Cardiac fibroblast (primary cell): Measurements from ENCODE around the gene TCF12.

Experiments used
- DNase-seq, 2 donors: peaks; one replicate each; pipeline versions ENCODE4 v3.0.0 to v3.0.0-alpha.2; 2010; ENCODE audit warnings: low read depth in 2 of 2
- H3K4me3 ChIP-seq, 2 donors: replicated peaks in 1 of 2; 1 replicate in 1 of 2; 2 replicates in 1 of 2; pipeline ENCODE4 v1.5.1; 2011; ENCODE audit warnings: low read depth in 2 of 2, low read length in 2 of 2, mild to moderate bottlenecking in 2 of 2, moderate library complexity in 1 of 2
- TF ChIP-seq, protein P1 (sequence below): IDR thresholded peaks from one replicate; pipeline ENCODE4 v1.5.1; 2011; ENCODE audit warnings: low read depth, mild to moderate bottlenecking, low read length, inconsistent platforms

TCF12 gene

DNA sequence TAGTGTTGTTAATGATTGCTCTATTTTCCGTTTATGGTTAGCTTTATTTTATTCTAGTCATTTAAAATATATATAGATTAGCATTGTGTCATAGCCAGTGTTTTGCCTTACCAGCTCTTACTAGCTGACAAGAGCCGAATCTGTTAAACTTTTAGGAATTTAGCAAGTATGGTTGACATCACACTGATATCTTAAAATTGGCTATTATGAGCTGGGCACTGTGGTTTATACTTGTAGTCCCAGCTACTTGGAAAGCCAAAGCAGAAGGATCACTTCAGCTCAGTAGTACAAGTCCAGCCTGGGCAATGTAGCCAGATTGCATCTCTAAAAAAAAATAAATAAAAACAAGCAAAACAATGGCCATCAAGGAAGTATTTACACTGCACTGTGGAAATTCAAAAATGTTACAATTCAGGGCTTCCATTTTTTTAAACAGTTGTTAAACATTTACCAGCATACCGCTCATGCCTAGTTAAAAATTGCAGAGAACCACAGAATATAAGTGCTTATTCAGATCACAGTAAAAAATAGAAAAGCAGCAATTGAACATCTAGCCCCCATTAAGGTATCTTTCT, 249.5 kb downstream of the TCF12 start:
- H3K4me3 ChIP-seq = no peak overlapping the region
- TF ChIP-seq, protein P1, sequence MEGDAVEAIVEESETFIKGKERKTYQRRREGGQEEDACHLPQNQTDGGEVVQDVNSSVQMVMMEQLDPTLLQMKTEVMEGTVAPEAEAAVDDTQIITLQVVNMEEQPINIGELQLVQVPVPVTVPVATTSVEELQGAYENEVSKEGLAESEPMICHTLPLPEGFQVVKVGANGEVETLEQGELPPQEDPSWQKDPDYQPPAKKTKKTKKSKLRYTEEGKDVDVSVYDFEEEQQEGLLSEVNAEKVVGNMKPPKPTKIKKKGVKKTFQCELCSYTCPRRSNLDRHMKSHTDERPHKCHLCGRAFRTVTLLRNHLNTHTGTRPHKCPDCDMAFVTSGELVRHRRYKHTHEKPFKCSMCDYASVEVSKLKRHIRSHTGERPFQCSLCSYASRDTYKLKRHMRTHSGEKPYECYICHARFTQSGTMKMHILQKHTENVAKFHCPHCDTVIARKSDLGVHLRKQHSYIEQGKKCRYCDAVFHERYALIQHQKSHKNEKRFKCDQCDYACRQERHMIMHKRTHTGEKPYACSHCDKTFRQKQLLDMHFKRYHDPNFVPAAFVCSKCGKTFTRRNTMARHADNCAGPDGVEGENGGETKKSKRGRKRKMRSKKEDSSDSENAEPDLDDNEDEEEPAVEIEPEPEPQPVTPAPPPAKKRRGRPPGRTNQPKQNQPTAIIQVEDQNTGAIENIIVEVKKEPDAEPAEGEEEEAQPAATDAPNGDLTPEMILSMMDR = no peak
- DNase-seq = peak in 1 of 2 donors; percentile 43

DNA sequence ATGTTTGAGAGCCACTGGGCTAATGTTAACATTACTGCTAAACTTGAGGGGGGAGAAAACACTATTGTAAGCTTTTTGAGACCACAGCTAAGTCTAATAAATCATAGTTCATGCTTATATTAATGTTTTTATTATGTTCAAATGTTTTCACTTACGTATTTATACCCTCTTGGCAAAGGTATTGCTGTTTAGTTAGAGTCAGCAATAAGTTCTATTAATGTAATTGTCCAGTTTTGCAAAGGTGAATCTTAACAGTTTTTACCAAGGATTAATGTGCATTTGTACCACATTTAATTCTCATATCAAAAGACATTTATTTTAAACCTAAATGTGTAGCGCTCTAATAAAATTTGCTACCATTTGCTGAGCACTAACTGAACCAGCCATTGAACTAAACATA, 251.2 kb downstream of the TCF12 start:
- TF ChIP-seq, protein P1 = no peak
- H3K4me3 ChIP-seq = no peak overlapping the region
- no peak for DNase-seq

DNA sequence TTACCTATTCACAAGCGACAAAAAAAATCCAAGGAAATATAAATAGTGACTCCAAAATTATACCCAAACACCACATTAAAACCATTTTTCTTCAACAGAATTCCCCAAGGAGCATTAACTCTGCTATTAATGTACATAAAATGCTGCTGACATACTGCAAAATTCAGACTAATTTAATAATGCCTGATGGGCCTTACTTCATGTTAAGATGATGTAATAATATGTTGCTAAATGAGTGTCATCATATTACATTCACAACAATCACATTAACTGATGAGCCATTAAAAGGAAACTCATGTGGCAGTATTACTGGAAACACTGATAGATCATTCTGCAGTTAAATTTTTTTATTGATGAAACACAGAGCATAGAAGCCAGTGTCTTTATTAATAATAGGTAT, 253.0 kb downstream of the TCF12 start:
- peak in 1 of 2 donors; percentile 44 for DNase-seq
- TF ChIP-seq, protein P1 = no peak
- H3K4me3 ChIP-seq = no peak overlapping the region

DNA sequence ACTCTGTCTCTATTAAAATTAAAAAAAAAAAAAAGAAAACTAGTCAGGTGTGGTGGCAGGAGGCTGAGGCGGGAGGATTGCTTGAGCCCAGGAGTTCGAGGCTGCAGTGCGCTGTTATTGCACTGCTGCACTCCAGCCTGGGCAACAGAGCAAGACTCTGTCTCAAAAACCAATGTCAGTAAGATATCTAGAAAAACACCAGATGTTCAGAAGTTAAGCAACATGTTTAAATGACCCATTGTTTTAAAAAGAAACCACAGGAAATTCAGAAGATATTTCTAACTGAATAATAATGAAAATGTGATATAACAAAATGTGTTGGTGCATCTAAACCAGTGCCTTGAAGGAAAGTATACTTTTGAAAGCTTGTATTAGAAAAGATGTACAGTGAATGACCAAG, 254.5 kb downstream of the TCF12 start:
- peak; percentile 69 to 74 for DNase-seq
- no peak overlapping the region for H3K4me3 ChIP-seq

DNA sequence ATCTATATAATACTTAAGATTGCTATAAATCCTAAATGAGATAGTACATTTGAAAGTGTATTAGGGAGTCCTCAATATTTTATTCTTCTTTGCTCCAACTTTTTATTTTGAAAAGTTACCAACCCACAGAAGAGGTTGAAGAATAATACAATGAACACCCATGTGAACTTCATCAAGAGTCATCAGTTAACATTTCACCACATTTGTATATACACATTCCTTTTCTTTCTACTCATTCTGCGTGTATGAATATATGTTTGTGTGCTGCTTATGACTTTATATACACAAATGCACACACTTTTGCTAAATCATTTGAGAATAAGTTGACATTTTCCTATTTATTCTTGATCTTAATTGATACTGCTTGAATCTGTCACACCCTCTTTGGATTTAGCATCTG, 264.6 kb downstream of the TCF12 start:
- no peak overlapping the region for H3K4me3 ChIP-seq
- DNase-seq = peak in 1 of 2 donors; percentile 62
- TF ChIP-seq, protein P1 = no peak

More for the DNA sequence above, 254.5 kb downstream of the TCF12 start:
- TF ChIP-seq, protein P1 = no peak

DNA sequence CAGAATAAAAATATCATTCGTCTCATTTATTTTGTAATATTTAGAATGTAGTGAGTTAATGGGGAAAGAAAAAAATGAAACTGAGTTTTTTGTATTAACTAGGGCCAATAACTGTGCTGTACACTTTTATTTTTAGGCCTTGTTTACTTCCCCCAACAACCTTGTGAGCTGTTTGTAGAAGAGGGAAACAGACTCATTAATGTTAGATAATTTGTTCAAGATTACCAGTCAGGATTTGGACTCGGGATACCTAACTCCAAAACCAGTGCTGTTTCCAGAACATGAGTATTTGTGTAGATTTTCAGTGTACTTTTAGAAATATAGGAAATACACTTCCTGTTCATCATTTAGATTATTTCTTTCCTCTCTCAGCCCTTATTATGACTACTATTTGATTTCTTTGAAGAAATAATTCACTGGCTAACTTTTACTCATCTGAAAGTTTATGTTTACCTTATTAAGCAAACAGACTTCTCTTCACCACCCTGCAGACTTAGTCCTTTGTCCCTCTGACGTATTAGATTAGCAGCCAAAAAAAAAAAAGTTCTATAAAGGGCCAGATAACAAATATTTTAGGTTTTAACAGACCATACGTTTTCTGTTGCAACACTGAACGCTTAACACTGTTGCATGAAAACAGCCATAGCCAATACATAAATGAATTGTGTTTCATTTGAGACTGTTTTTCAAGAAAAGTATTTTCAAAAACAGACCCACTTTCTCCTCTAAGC, 265.3 kb downstream of the TCF12 start:
- TF ChIP-seq, protein P1 = no peak
- no peak overlapping the region for H3K4me3 ChIP-seq
- peak; percentile 36 to 61 for DNase-seq
